OCI-LY7 (cell line): ENCODE measurements around the gene DZIP1. TPM values are rescaled to one million over a fixed set of nuclear protein-coding genes. Genes with fewer than 3 reads are reported as not detected.

Source experiments
- BruUV-seq: library from RNA; stranded (reverse); fragments of 400-500 nt; replicated peaks from 2 replicates; lab custom pipeline; 2021; lab: Mats Ljungman, UMichigan
- CTCF ChIA-PET: fragments of 300-600 bp; sonication (Branson Sonifier 250); formaldehyde crosslinking; loops from one replicate; lab custom pipeline; 2022; ENCODE audit warnings: antibody characterized with exemption; ENCODE audit not compliant: unreplicated experiment; lab: Charles Lee
- POLR2A ChIA-PET: fragments of 300-600 bp; sonication (Branson Sonifier 250); formaldehyde crosslinking; loops from one replicate; lab custom pipeline; 2022; ENCODE audit warnings: antibody characterized with exemption; lab: Charles Lee
- DNase-seq: peaks from one replicate; pipeline ENCODE4 v3.0.0-alpha.2; 2015; ENCODE audit warnings: low spot score
- H2AFZ ChIP-seq: fragments of 200-600 bp; sonication (generic), shearing (Covaris generic); 2 replicates; pipeline ENCODE4 v1.6.1; 2014; ENCODE audit warnings: mild to moderate bottlenecking, antibody characterized with exemption, low read length, moderate library complexity
- H3K27ac ChIP-seq: fragments of 200-600 bp; sonication (generic); 2 replicates; pipeline ENCODE4 v1.5.1; 2014; ENCODE audit warnings: mixed run types, low read depth, mild to moderate bottlenecking, moderate library complexity, low read length, inconsistent platforms; ENCODE audit not compliant: poor library complexity, severe bottlenecking
- H3K36me3 ChIP-seq: fragments of 200-600 bp; sonication (generic); 2 replicates; pipeline ENCODE4 v1.6.1; 2014; ENCODE audit warnings: mild to moderate bottlenecking, antibody characterized with exemption, low read length, moderate library complexity, mixed read lengths; ENCODE audit not compliant: insufficient read depth
- H3K4me1 ChIP-seq: fragments of 200-600 bp; sonication (generic); 2 replicates; pipeline ENCODE4 v1.5.1; 2014; ENCODE audit warnings: mild to moderate bottlenecking, low read length; ENCODE audit not compliant: insufficient read depth, poor library complexity, severe bottlenecking
- H3K4me2 ChIP-seq: fragments of 200-600 bp; sonication (generic); 2 replicates; pipeline ENCODE4 v1.6.1; 2014; ENCODE audit warnings: mild to moderate bottlenecking, low read length
- H3K4me3 ChIP-seq: fragments of 200-600 bp; sonication (generic); 2 replicates; pipeline ENCODE4 v1.5.1; 2014; ENCODE audit warnings: mild to moderate bottlenecking, low read depth, low read length; ENCODE audit not compliant: poor library complexity, severe bottlenecking
- H3K79me2 ChIP-seq: fragments of 200-600 bp; sonication (generic); 2 replicates; pipeline ENCODE4 v1.6.1; 2016; ENCODE audit warnings: low read depth, mild to moderate bottlenecking, low read length, moderate library complexity, mixed read lengths; ENCODE audit not compliant: insufficient read depth
- H3K9me2 ChIP-seq: fragments of 200-600 bp; sonication (generic); 2 replicates; pipeline ENCODE4 v1.6.1; 2016; ENCODE audit warnings: mild to moderate bottlenecking, low read length, mixed read lengths; ENCODE audit not compliant: insufficient read depth
- H3K9me3 ChIP-seq: fragments of 200-600 bp; sonication (generic); 2 replicates; pipeline ENCODE4 v1.6.1; 2014; ENCODE audit warnings: mild to moderate bottlenecking, mixed run types, low read length, mixed read lengths
- H4K20me1 ChIP-seq: fragments of 200-600 bp; sonication (generic); 2 replicates; pipeline ENCODE4 v1.6.1; 2014; ENCODE audit warnings: mild to moderate bottlenecking, antibody characterized with exemption, low read length, moderate library complexity, mixed read lengths; ENCODE audit not compliant: insufficient read depth
- EZH2phosphoT487 ChIP-seq: fragments of 200-600 bp; sonication (generic); IDR thresholded peaks from 2 replicates; pipeline ENCODE4 v1.6.1; 2018; ENCODE audit warnings: low read depth, borderline replicate concordance, mild to moderate bottlenecking, mixed run types, antibody characterized with exemption, low read length, moderate library complexity, mixed read lengths
- intact Hi-C: fragments of 100-400 bp; cut with micrococcal nuclease; formaldehyde crosslinking; loops from one replicate; pipeline ENCODE4 v1.10.0; 2022; ENCODE audit not compliant: unreplicated experiment
- total RNA-seq, 2 experiments: library from RNA; depleted of rRNA in 1 of 2; stranded (reverse); fragments of >200 nt in 1 of 2; shearing (Covaris generic) in 1 of 2; gene quantifications; 2 replicates each; pipeline ENCODE4 v1.2.3, GENCODE V29; 2014 to 2022
- TF ChIP-seq, protein P1 (sequence below): fragments of 200-600 bp; sonication (generic); conservative IDR thresholded peaks from 2 replicates; pipeline ENCODE4 v1.5.1; 2014; ENCODE audit warnings: mild to moderate bottlenecking, antibody characterized with exemption, low read length, moderate library complexity, mixed read lengths

Gene DZIP1
- total RNA-seq, 2 experiments from 2014 or later = not detected

DNA sequence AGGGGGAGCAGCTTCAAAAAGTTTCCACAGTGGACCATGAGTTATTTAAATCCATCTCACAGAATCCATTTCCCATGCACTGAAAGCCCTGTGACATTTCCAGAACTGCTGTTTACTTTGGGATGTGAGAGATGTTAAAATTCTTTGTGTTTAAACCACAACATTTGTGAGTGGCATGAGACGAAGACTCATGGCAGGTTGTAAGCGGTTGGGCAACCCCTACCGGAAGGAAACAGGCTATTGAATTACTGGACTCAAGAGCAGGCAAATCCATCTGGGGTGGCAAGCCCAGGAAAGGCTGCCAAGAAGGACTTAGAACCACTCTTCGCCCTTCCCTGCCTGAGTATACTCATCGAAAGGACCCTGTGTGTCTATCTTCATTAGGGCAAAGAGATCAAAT lies 114.3 kb downstream of the DZIP1 start:
- DNase-seq = no peak
- no TSS peak for BruUV-seq
- Histone ChIP-seq H3K4me2 (no peak overlapping the region), H3K36me3 (no peaks in the 10 kb centered on the region), H3K4me3 (no peak overlapping the region), H3K9me3 (no peaks in the 10 kb centered on the region), H3K27ac (no peak overlapping the region), H2AFZ (no peak overlapping the region), H3K79me2 (no peaks in the 10 kb centered on the region), H3K4me1 (no peaks in the 10 kb centered on the region), H4K20me1 (no peaks in the 10 kb centered on the region), H3K9me2 (no peaks in the 10 kb centered on the region)
- TF ChIP-seq, protein P1, sequence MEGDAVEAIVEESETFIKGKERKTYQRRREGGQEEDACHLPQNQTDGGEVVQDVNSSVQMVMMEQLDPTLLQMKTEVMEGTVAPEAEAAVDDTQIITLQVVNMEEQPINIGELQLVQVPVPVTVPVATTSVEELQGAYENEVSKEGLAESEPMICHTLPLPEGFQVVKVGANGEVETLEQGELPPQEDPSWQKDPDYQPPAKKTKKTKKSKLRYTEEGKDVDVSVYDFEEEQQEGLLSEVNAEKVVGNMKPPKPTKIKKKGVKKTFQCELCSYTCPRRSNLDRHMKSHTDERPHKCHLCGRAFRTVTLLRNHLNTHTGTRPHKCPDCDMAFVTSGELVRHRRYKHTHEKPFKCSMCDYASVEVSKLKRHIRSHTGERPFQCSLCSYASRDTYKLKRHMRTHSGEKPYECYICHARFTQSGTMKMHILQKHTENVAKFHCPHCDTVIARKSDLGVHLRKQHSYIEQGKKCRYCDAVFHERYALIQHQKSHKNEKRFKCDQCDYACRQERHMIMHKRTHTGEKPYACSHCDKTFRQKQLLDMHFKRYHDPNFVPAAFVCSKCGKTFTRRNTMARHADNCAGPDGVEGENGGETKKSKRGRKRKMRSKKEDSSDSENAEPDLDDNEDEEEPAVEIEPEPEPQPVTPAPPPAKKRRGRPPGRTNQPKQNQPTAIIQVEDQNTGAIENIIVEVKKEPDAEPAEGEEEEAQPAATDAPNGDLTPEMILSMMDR = no peak
- no peak for TF ChIP-seq EZH2phosphoT487
- intact Hi-C loops = no loop called here
- ChIA-PET CTCF (no interaction called here), POLR2A (interaction anchor here (0.6 kb wide), 1 partner anchor 1075 kb away, joined by 3 read pairs; no protein-coding TSS in a partner anchor)

Other genes starting within 250 kb of the DZIP1 start
- not detected in 2 replicates for gene CLDN10, start 92.0 kb downstream of the DZIP1 start, total RNA-seq (2014; rRNA removed; shearing (Covaris generic))
- gene CLDN10, start 92.0 kb downstream of the DZIP1 start, total RNA-seq (2022) = not detected in 2 replicates
- 5.0 and 5.4 TPM in 2 replicates for gene DNAJC3, start 32.4 kb upstream of the DZIP1 start, total RNA-seq (2014; rRNA removed; shearing (Covaris generic))
- 10.0 and 11.1 TPM in 2 replicates for gene DNAJC3, start 32.4 kb upstream of the DZIP1 start, total RNA-seq (2022)